Thoracic aorta (tissue), 2 donors: ENCODE measurements around the gene PANX1. TPM values are rescaled to one million over a fixed set of nuclear protein-coding genes. Genes with fewer than 3 reads are reported as not detected.

Experiments used
- ATAC-seq: fragments of 150-250 bp; one replicate; pipeline ENCODE4 v1.8.0; 2017; ENCODE audit warnings: low read depth; ENCODE audit not compliant: insufficient number of reproducible peaks, low FRiP score
- DNase-seq: peaks from one replicate; pipeline ENCODE4 v3.0.0-alpha.2; 2020; ENCODE audit warnings: low spot score
- H3K27ac ChIP-seq, 2 donors: fragments of 200-600 bp; sonication (generic); 1 replicate in 1 of 2; 2 replicates in 1 of 2; pipeline ENCODE4 v1.5.1; 2016; ENCODE audit warnings: mild to moderate bottlenecking in 2 of 2, moderate library complexity in 2 of 2
- H3K27me3 ChIP-seq: fragments of 200-600 bp; sonication (generic); replicated peaks from 2 replicates; pipeline ENCODE4 v1.6.0; 2016; ENCODE audit warnings: mild to moderate bottlenecking; ENCODE audit not compliant: insufficient read depth
- H3K36me3 ChIP-seq: fragments of 200-600 bp; sonication (generic); one replicate; pipeline ENCODE4 v1.5.1; 2016
- H3K4me1 ChIP-seq, 2 donors: fragments of 200-600 bp; sonication (generic); 1 replicate in 1 of 2; 2 replicates in 1 of 2; pipeline versions ENCODE4 v1.5.1 to v1.6.0; 2016; ENCODE audit warnings: low read depth in 2 of 2, mild to moderate bottlenecking in 1 of 2; ENCODE audit not compliant: control insufficient read depth in 1 of 2
- H3K4me3 ChIP-seq: fragments of 200-600 bp; sonication (generic); 2 replicates; pipeline ENCODE4 v1.5.1; 2016; ENCODE audit warnings: mild to moderate bottlenecking
- H3K9me3 ChIP-seq: fragments of 200-600 bp; sonication (generic); 2 replicates; pipeline ENCODE4 v1.5.1; 2016
- total RNA-seq, 2 donors: library from RNA; depleted of rRNA; stranded (reverse); fragments of >200 nt; gene quantifications; one replicate each; pipeline versions ENCODE4 v1.1.0 to v1.2.3, GENCODE V29; 2016
- TF ChIP-seq, protein P1 (sequence below): fragments of 200-600 bp; sonication (generic); IDR thresholded peaks from one replicate; pipeline ENCODE4 v1.5.1; 2019; ENCODE audit warnings: antibody characterized with exemption

The PANX1 gene
- total RNA-seq, 2 donors from 2014 or later, result 29.6 to 49.2 TPM

GRCh38 chr11:94139416-94139815 is 10.8 kb downstream of the PANX1 start:
- ATAC-seq, result no peak
- peaks cover 35 to 73% of the 10 kb centered on the region in 2 donors for H3K4me1 ChIP-seq

DNA sequence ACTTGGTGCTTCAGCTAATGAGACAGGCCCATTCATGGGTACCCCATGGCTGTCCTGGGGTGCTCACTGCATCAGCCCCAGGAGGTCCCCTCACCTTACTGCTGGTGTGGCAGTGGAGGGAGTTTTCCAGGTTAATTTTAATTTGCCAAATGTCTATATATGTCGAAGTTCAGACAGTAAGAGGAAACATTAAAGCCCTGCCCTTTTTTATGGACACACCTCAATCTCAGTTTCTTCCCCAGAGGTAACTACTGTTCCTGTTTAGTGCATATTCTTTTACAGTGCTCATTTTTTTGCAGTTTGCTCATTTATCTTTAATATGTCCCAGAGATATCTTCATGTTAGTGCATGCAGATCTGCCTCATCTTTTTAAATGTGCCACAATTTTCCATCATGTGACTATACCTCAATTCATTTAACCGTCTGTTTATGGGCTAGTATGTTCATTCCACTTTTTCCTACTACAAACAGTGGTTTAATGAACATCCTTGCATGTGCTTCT is 11.6 kb downstream of the PANX1 start:
- TF ChIP-seq, protein P1, sequence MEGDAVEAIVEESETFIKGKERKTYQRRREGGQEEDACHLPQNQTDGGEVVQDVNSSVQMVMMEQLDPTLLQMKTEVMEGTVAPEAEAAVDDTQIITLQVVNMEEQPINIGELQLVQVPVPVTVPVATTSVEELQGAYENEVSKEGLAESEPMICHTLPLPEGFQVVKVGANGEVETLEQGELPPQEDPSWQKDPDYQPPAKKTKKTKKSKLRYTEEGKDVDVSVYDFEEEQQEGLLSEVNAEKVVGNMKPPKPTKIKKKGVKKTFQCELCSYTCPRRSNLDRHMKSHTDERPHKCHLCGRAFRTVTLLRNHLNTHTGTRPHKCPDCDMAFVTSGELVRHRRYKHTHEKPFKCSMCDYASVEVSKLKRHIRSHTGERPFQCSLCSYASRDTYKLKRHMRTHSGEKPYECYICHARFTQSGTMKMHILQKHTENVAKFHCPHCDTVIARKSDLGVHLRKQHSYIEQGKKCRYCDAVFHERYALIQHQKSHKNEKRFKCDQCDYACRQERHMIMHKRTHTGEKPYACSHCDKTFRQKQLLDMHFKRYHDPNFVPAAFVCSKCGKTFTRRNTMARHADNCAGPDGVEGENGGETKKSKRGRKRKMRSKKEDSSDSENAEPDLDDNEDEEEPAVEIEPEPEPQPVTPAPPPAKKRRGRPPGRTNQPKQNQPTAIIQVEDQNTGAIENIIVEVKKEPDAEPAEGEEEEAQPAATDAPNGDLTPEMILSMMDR, result no peak
- no peak for ATAC-seq
- Histone ChIP-seq H3K4me1 (peaks cover 29 to 67% of the 10 kb centered on the region in 2 donors), H3K4me3 (no peak overlapping the region), H3K9me3 (no peaks in the 10 kb centered on the region), H3K27ac (no peak overlapping the region), H3K36me3 (no peaks in the 10 kb centered on the region), H3K27me3 (no peaks in the 10 kb centered on the region)
- no peak for DNase-seq

More at GRCh38 chr11:94139416-94139815, 10.8 kb downstream of the PANX1 start:
- Histone ChIP-seq H3K27ac (no peak overlapping the region), H3K9me3 (no peaks in the 10 kb centered on the region), H3K36me3 (no peaks in the 10 kb centered on the region), H3K27me3 (no peaks in the 10 kb centered on the region), H3K4me3 (no peak overlapping the region)
- no peak for DNase-seq
- TF ChIP-seq, protein P1, result no peak

- no peaks in the 10 kb centered on the region for H3K9me3 ChIP-seq
- peak overlapping the region in 1 of 2 donors; percentile 10 for H3K27ac ChIP-seq
- H3K27me3 ChIP-seq, result no peaks in the 10 kb centered on the region
- ATAC-seq, result no peak
- TF ChIP-seq, protein P1, result no peak
- no peak overlapping the region for H3K4me3 ChIP-seq
- H3K36me3 ChIP-seq, result no peaks in the 10 kb centered on the region
- DNase-seq, result no peak
- peaks cover 22 to 64% of the 10 kb centered on the region in 2 donors for H3K4me1 ChIP-seq
Observed at GRCh38 chr11:94141511-94142307, 13.1 kb downstream of the PANX1 start.

DNA sequence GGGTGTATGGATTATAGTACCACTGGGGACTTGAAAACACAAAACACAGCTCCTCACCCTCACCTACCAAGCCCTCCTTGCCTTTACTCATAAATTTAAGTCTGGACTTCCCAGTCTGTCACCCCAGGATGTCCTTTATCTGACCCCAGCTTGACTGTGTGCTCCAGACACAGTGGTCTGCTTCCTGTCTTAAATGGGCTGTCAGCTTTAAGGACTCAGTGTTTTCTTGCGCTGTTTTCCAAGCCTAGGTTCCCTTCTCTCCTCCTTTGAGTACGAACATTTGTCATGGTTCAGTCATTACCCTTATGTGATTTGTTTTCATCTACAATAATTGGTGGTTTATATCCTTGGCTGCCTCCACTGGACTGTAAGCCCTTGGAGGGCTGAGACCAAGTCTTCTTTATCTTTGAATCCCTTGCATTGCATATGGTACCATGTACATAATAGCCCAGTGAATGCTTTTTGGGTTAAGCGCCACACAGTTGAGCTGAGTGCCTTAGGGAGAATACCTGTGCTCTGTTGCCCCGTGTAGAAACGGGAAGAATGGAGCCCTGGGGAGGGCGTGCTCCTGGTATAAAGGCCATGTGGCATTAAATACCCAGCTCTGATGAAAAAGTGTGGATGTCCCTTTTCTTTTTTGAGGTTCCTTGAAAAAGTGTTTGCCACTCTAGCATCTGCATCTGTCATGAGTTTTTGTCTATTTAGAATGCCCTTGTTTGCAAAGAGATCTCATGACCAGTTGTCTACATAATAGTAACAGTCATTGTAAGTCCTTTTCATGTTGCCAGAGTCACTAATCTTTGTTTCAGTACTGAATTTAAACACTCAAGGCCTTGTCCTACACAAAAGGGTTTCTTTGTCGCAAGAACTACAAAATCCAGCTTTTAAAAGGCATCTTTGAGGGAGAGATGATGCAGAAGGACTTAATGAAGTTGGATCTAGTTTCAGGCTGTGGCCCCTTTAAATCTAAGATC is 14.0 kb downstream of the PANX1 start:
- TF ChIP-seq, protein P1, result no peak
- Histone ChIP-seq H3K27me3 (no peaks in the 10 kb centered on the region), H3K4me3 (no peak overlapping the region), H3K36me3 (no peaks in the 10 kb centered on the region), H3K9me3 (no peaks in the 10 kb centered on the region), H3K27ac (peak overlapping the region in 1 of 2 donors; percentile 10), H3K4me1 (peaks cover 18 to 59% of the 10 kb centered on the region in 2 donors)
- ATAC-seq, result no peak
- no peak for DNase-seq

DNA sequence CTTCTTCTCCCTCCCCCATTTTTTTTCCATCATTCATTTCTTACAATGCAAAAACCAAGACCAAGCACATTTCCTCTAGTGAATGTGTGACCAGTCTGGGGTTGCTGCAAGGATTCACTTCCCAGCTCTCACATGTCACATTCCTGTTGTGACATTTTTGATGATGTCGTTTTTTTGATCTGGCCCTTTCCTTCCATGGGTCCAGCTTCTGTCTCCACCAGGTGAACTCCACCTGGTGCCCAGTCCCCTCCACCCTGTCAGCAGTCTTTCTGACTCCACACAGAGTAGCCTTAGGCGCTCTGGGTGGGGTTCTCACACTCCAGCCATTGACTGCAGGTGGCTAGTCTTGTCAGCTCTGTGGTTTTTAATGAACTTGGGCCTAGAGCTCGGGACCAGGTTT is 15.6 kb downstream of the PANX1 start:
- no peak for DNase-seq
- H3K4me1 ChIP-seq, result peaks cover 18 to 62% of the 10 kb centered on the region in 2 donors
- H3K27ac ChIP-seq, result no peak overlapping the region
- H3K4me3 ChIP-seq, result no peak overlapping the region
- no peaks in the 10 kb centered on the region for H3K27me3 ChIP-seq
- TF ChIP-seq, protein P1, result no peak
- no peak for ATAC-seq
- H3K36me3 ChIP-seq, result no peaks in the 10 kb centered on the region
- no peaks in the 10 kb centered on the region for H3K9me3 ChIP-seq
